Mesenchymal stem cell (in vitro differentiated cells and primary cell): Measurements from ENCODE around the gene SUGT1. TPM values are rescaled to one million over a fixed set of nuclear protein-coding genes. Genes with fewer than 3 reads are reported as not detected.
"Not testable (repeated sequence)": the region's sequence is repeated elsewhere in the genome, so short reads cannot be mapped to it uniquely, and the experiment has no call there.

Source experiments
- DNase-seq: peaks from one replicate; pipeline ENCODE4 v3.0.0-alpha.2; 2013
- H2AFZ ChIP-seq: one replicate; pipeline ENCODE4 v1.6.1; 2013; ENCODE audit warnings: low read depth, mild to moderate bottlenecking, control low read depth, inconsistent platforms, low read length, moderate library complexity
- H2AK5ac ChIP-seq: 2 replicates; pipeline ENCODE4 v1.6.1; 2013; ENCODE audit warnings: low read length, moderate library complexity, mild to moderate bottlenecking, inconsistent platforms; ENCODE audit not compliant: severe bottlenecking
- H2BK120ac ChIP-seq: one replicate; pipeline ENCODE4 v1.6.1; 2013; ENCODE audit warnings: low read depth, mild to moderate bottlenecking, inconsistent platforms, low read length, moderate library complexity
- H2BK12ac ChIP-seq, 2 experiments: one replicate each; pipeline ENCODE4 v1.6.1; 2013; ENCODE audit warnings: inconsistent platforms in 2 of 2, low read length in 2 of 2, mild to moderate bottlenecking in 2 of 2, moderate library complexity in 2 of 2, control low read depth in 1 of 2
- H2BK15ac ChIP-seq: one replicate; pipeline ENCODE4 v1.6.1; 2013; ENCODE audit warnings: mild to moderate bottlenecking, low read depth, inconsistent platforms; ENCODE audit not compliant: poor library complexity, severe bottlenecking
- H2BK5ac ChIP-seq: 2 replicates; pipeline ENCODE4 v1.6.1; 2013; ENCODE audit warnings: low read depth, mild to moderate bottlenecking, low read length, control low read depth, inconsistent platforms; ENCODE audit not compliant: poor library complexity, severe bottlenecking
- H3K14ac ChIP-seq, 2 experiments: one replicate each; pipeline ENCODE4 v1.6.1; 2013; ENCODE audit warnings: inconsistent platforms in 2 of 2, low read length in 2 of 2, control low read depth in 1 of 2, mild to moderate bottlenecking in 1 of 2, moderate library complexity in 1 of 2
- H3K18ac ChIP-seq, 2 experiments: one replicate each; pipeline ENCODE4 v1.6.1; 2013; ENCODE audit warnings: inconsistent platforms in 2 of 2, low read length in 2 of 2, control low read depth in 1 of 2, low read depth in 1 of 2, mild to moderate bottlenecking in 1 of 2
- H3K23ac ChIP-seq, 2 experiments: one replicate each; pipeline ENCODE4 v1.6.1; 2013; ENCODE audit warnings: inconsistent platforms in 2 of 2, low read length in 2 of 2, mild to moderate bottlenecking in 2 of 2, moderate library complexity in 2 of 2, control low read depth in 1 of 2
- H3K27ac ChIP-seq: 2 replicates; pipeline ENCODE4 v1.5.1; 2013; ENCODE audit warnings: mild to moderate bottlenecking, moderate library complexity, low read length, control low read depth, inconsistent platforms; ENCODE audit not compliant: poor library complexity, severe bottlenecking
- H3K27me3 ChIP-seq, 2 experiments: 2 replicates each; pipeline versions ENCODE4 v1.6.1 to v1.7.0; 2013; ENCODE audit warnings: low read length in 2 of 2, mild to moderate bottlenecking in 2 of 2, moderate library complexity in 2 of 2, control low read depth in 1 of 2, inconsistent platforms in 1 of 2; ENCODE audit not compliant: control insufficient read depth in 1 of 2, insufficient read depth in 1 of 2
- H3K36me3 ChIP-seq, 2 experiments: 2 replicates each; pipeline versions ENCODE4 v1.6.1 to v1.7.0; 2013; ENCODE audit warnings: low read length in 2 of 2, control low read depth in 1 of 2, inconsistent platforms in 1 of 2, low read depth in 1 of 2, mild to moderate bottlenecking in 1 of 2; ENCODE audit not compliant: insufficient read depth in 2 of 2, control insufficient read depth in 1 of 2
- H3K4ac ChIP-seq, 2 experiments: one replicate each; pipeline ENCODE4 v1.6.1; 2013; ENCODE audit warnings: inconsistent platforms in 2 of 2, low read length in 2 of 2, mild to moderate bottlenecking in 2 of 2, moderate library complexity in 2 of 2, control low read depth in 1 of 2, low read depth in 1 of 2
- H3K4me1 ChIP-seq: 2 replicates; pipeline ENCODE4 v1.6.1; 2013; ENCODE audit warnings: low read depth, low read length, control low read depth; ENCODE audit not compliant: control insufficient read depth, insufficient read depth
- H3K4me2 ChIP-seq: 2 replicates; pipeline ENCODE4 v1.6.1; 2013; ENCODE audit warnings: low read length, mild to moderate bottlenecking, inconsistent platforms; ENCODE audit not compliant: poor library complexity, severe bottlenecking
- H3K4me3 ChIP-seq, 2 experiments: 2 replicates each; pipeline versions ENCODE4 v1.5.1 to v1.7.0; 2013; ENCODE audit warnings: low read length in 2 of 2, mild to moderate bottlenecking in 2 of 2, control low read depth in 1 of 2, low read depth in 1 of 2; ENCODE audit not compliant: insufficient read depth in 1 of 2
- H3K79me1 ChIP-seq: replicated peaks from 2 replicates; pipeline ENCODE4 v1.6.1; 2013; ENCODE audit warnings: mild to moderate bottlenecking, control low read depth, low read length, inconsistent platforms; ENCODE audit not compliant: poor library complexity, severe bottlenecking
- H3K9ac ChIP-seq: 2 replicates; pipeline ENCODE4 v1.7.0; 2013; ENCODE audit warnings: mild to moderate bottlenecking, low read length, moderate library complexity
- H3K9me3 ChIP-seq: 2 replicates; pipeline ENCODE4 v1.7.0; 2013; ENCODE audit warnings: mild to moderate bottlenecking, low read length; ENCODE audit not compliant: control insufficient read depth
- H4K8ac ChIP-seq: one replicate; pipeline ENCODE4 v1.6.1; 2013; ENCODE audit warnings: inconsistent platforms, mild to moderate bottlenecking, low read length, moderate library complexity
- H4K91ac ChIP-seq: one replicate; pipeline ENCODE4 v1.6.1; 2013; ENCODE audit warnings: mild to moderate bottlenecking, low read length, inconsistent platforms
- WGBS: methylation state at CpG from one replicate; pipeline ENCODE4 v1.1.7; 2013; ENCODE audit warnings: mixed read lengths; 5-methylcytosine and 5-hydroxymethylcytosine counted together
- polyA plus RNA-seq, 2 experiments: library from polyadenylated mRNA; stranded (reverse); fragments of 200-250 nt; gene quantifications; one replicate each; pipeline ENCODE4 v1.2.3, GENCODE V29; 2013

Gene SUGT1
- polyA plus RNA-seq (2013, experiment 1 of 2) = 76.0 TPM
- 78.8 TPM for polyA plus RNA-seq (2013, experiment 2 of 2)

- Histone ChIP-seq H2AK5ac (peak within 1 kb of the TSS; percentile 88), H3K4me3 (peak within 1 kb of the TSS; percentile 71 to 88), H2AFZ (no peak within 1 kb of the TSS), H3K79me1 (peaks cover 3% of the 10 kb centered on the region), H3K27me3 (no peaks in the 10 kb centered on the region), H2BK5ac (peak within 1 kb of the TSS; percentile 91), H3K14ac (peak within 1 kb of the TSS in 1 of 2 experiments; percentile 87), H3K27ac (peak within 1 kb of the TSS; percentile 100), H3K4me1 (peaks cover 2% of the 10 kb centered on the region), H3K4ac (peak within 1 kb of the TSS; percentile 99), H3K4me2 (peak within 1 kb of the TSS; percentile 81), H4K91ac (peak within 1 kb of the TSS; percentile 94), H3K18ac (peak within 1 kb of the TSS; percentile 90 to 100), H4K8ac (peak within 1 kb of the TSS; percentile 99), H3K9ac (peak within 1 kb of the TSS; percentile 99), H3K9me3 (no peaks in the 10 kb centered on the region), H3K36me3 (peaks cover 7 to 22% of the 10 kb centered on the region in 2 experiments), H3K23ac (peak within 1 kb of the TSS in 1 of 2 experiments; percentile 2), H2BK12ac (peak within 1 kb of the TSS; percentile 29 to 92), H2BK120ac (peak within 1 kb of the TSS; percentile 65), H2BK15ac (peak within 1 kb of the TSS; percentile 86)
- peak; percentile 98 for DNase-seq
- under 1% methylated on average over 59 of the region's 61 CpGs for WGBS
Observed at GRCh38 chr13:52652196-52652979, at the start of gene SUGT1. SUGT1 (plus strand) TSS chr13:52652836; CDS start chr13:52652921, 85 bp downstream.

GRCh38 chr13:52603316-52603715, 49.3 kb upstream of the SUGT1 start:
- H2BK5ac ChIP-seq, DNase-seq, H3K4me2 ChIP-seq, H3K14ac ChIP-seq, H3K79me1 ChIP-seq, H4K8ac ChIP-seq, H2BK15ac ChIP-seq, H2BK12ac ChIP-seq, H3K4me1 ChIP-seq, H4K91ac ChIP-seq, H2BK120ac ChIP-seq, H3K36me3 ChIP-seq, H3K9me3 ChIP-seq, H3K23ac ChIP-seq, H3K4ac ChIP-seq, H3K9ac ChIP-seq, H2AFZ ChIP-seq, H2AK5ac ChIP-seq, H3K18ac ChIP-seq, H3K27ac ChIP-seq, H3K4me3 ChIP-seq, H3K27me3 ChIP-seq: not testable (repeated sequence)
- WGBS = 94% methylated on average over 1 of the region's 4 CpGs

- H3K79me1 ChIP-seq, H3K4ac ChIP-seq, H3K4me2 ChIP-seq, H3K9me3 ChIP-seq, H2BK5ac ChIP-seq, H2AFZ ChIP-seq, H3K27me3 ChIP-seq, H3K23ac ChIP-seq, H2BK120ac ChIP-seq, H2BK12ac ChIP-seq, H3K18ac ChIP-seq, H3K9ac ChIP-seq, H3K4me3 ChIP-seq, H3K14ac ChIP-seq, H2AK5ac ChIP-seq, H3K4me1 ChIP-seq, H3K36me3 ChIP-seq, DNase-seq, H4K8ac ChIP-seq, H2BK15ac ChIP-seq, H4K91ac ChIP-seq, H3K27ac ChIP-seq: not testable (repeated sequence)
- WGBS = 95% methylated on average over 6 of the region's 6 CpGs
Observed at GRCh38 chr13:52606126-52606525, 46.5 kb upstream of the SUGT1 start.

GRCh38 chr13:52606795-52607194, 45.8 kb upstream of the SUGT1 start:
- not testable (repeated sequence) for H3K9me3 ChIP-seq, H2BK5ac ChIP-seq
- no CpG with 5 or more reads among the region's 1 CpG for WGBS

More at GRCh38 chr13:52606795-52607194, 45.8 kb upstream of the SUGT1 start:
- not testable (repeated sequence) for H4K8ac ChIP-seq, H3K27me3 ChIP-seq, H3K4ac ChIP-seq, H3K27ac ChIP-seq, H3K4me1 ChIP-seq, H2BK120ac ChIP-seq, H4K91ac ChIP-seq, H3K4me2 ChIP-seq, H3K4me3 ChIP-seq, H3K23ac ChIP-seq, H3K14ac ChIP-seq, H3K79me1 ChIP-seq, H3K18ac ChIP-seq, H2BK12ac ChIP-seq, H2AFZ ChIP-seq, H2BK15ac ChIP-seq, H2AK5ac ChIP-seq, H3K9ac ChIP-seq, H3K36me3 ChIP-seq
- DNase-seq = peak; percentile 42
